Adrenal gland (tissue), 12 donors: ENCODE measurements around the gene NXF1. TPM values are rescaled to one million over a fixed set of nuclear protein-coding genes. Genes with fewer than 3 reads are reported as not detected.

Experiments used
- DNase-seq, 7 donors: peaks; one replicate each; pipeline ENCODE4 v3.0.0-alpha.2; 2019 to 2020
- H3K27ac ChIP-seq, 5 donors: fragments of 200-600 bp; sonication (generic) in 4 of 5; 1 replicate in 3 of 5; 2 replicates in 2 of 5; pipeline versions ENCODE4 v1.5.1 to v1.8.0; 2016 to 2020; ENCODE audit warnings: mild to moderate bottlenecking in 1 of 5
- H3K27me3 ChIP-seq: fragments of 200-600 bp; 2 replicates; pipeline ENCODE4 v1.8.0; 2021
- H3K36me3 ChIP-seq, 2 donors: fragments of 200-600 bp; replicated peaks in 1 of 2; 1 replicate in 1 of 2; 2 replicates in 1 of 2; pipeline versions ENCODE4 v1.5.1 to v1.8.0; 2018 to 2022
- H3K4me1 ChIP-seq, 2 donors: fragments of 200-600 bp; replicated peaks in 1 of 2; 1 replicate in 1 of 2; 2 replicates in 1 of 2; pipeline versions ENCODE4 v1.5.1 to v1.8.0; 2018 to 2021
- H3K4me3 ChIP-seq, 4 donors: fragments of 200-600 bp; sonication (generic) in 3 of 4; one replicate each; pipeline ENCODE4 v1.5.1; 2016 to 2018
- H3K9me3 ChIP-seq, 3 donors: fragments of 200-600 bp; sonication (generic) in 1 of 3; replicated peaks in 1 of 3; 1 replicate in 2 of 3; 2 replicates in 1 of 3; pipeline versions ENCODE4 v1.5.1 to v1.8.0; 2016 to 2021
- POLR2A ChIP-seq, 2 donors: fragments of 450-650 bp; IDR thresholded peaks; one replicate each; pipeline ENCODE4 v1.6.1; 2017; ENCODE audit warnings: antibody characterized with exemption in 2 of 2, mild to moderate bottlenecking in 2 of 2, moderate library complexity in 1 of 2
- WGBS, 4 donors: extraction: QIAGEN DNeasy Blood & Tissue Kit in 2 of 4; methylation state at CpG; one replicate each; pipeline versions ENCODE4 v1.1.5 to v1.1.7; 2013 to 2017; 5-methylcytosine and 5-hydroxymethylcytosine counted together
- intact Hi-C, 2 donors: fragments of 100-400 bp; cut with DNase I; formaldehyde crosslinking; loops; one replicate each; pipeline versions ENCODE4 v1.14.1 to v1.15.0; 2022 to 2023
- polyA plus RNA-seq, 3 donors: library from polyadenylated mRNA; stranded (reverse); fragments of 200-250 nt in 2 of 3; fragments of 350-450 nt in 1 of 3; fragmentation: Illumina TruSeq in 1 of 3; extraction: RNeasy Lipid Tissue Mini Kit (QIAGEN cat#74804) in 1 of 3; gene quantifications; one replicate each; pipeline ENCODE4 v1.2.3, GENCODE V29; 2013 to 2014
- total RNA-seq, 9 donors: library from RNA; depleted of rRNA in 4 of 9; stranded (reverse); fragments of >200 nt in 4 of 9; fragments of 120-200 nt in 1 of 9; fragmentation: NEBNext Ultra II Directional in 1 of 9; extraction: Animal tissue kit (Norgen Biotek cat#: 25700) in 1 of 9; gene quantifications; one replicate each; pipeline versions ENCODE4 v1.1.0 to v1.2.4, GENCODE V29; 2013 to 2023
- TF ChIP-seq, protein P1 (sequence below), 6 experiments: fragments of 450-650 bp in 4 of 6; fragments of 200-600 bp in 2 of 6; sonication (generic) in 1 of 6; IDR thresholded peaks; 1 replicate in 5 of 6; 2 replicates in 1 of 6; pipeline versions ENCODE4 v1.5.1 to v1.8.0; 2016 to 2021; ENCODE audit warnings: antibody characterized with exemption in 6 of 6, mild to moderate bottlenecking in 2 of 6, moderate library complexity in 1 of 6
- donor health status: healthy with polysubstance abuse.
- donor health status: Bipolar disorder and iron deficiency.
- donor health status: DM: yes; HTN: yes; CAD: no.
- donor health status: DM: no; HTN: no; CAD: no.
- donor health status: DM: no; HTN: no; CAD: no.
- donor health status: DM: yes; HTN: yes; CAD: no.

Gene NXF1
- total and polyA plus RNA-seq, 12 donors = 32.8 to 274 (median 79.4) TPM

DNA sequence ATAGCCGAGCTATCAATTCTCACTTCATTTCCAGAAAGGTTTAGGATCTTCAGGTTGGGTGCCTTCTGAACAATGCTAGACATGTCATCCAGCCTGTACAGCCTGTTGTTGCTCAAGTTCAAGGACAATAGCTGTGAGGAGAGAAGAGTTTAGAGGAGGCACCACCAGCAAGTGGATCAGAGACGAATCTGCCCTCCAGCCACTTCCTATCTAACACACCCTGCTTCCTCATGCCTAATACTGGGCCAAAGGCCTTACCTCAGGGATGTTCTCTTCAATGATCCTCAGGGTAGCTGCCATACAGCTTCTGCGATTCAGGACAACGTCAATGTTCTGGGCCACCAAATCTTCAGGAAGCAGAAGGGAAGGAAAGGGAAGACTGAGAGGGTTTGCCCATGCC, 4.2 kb downstream of the NXF1 start:
- TF ChIP-seq POLR2A (IDR thresholded peaks at IDR 0.05) = no peak
- TF ChIP-seq, protein P1, sequence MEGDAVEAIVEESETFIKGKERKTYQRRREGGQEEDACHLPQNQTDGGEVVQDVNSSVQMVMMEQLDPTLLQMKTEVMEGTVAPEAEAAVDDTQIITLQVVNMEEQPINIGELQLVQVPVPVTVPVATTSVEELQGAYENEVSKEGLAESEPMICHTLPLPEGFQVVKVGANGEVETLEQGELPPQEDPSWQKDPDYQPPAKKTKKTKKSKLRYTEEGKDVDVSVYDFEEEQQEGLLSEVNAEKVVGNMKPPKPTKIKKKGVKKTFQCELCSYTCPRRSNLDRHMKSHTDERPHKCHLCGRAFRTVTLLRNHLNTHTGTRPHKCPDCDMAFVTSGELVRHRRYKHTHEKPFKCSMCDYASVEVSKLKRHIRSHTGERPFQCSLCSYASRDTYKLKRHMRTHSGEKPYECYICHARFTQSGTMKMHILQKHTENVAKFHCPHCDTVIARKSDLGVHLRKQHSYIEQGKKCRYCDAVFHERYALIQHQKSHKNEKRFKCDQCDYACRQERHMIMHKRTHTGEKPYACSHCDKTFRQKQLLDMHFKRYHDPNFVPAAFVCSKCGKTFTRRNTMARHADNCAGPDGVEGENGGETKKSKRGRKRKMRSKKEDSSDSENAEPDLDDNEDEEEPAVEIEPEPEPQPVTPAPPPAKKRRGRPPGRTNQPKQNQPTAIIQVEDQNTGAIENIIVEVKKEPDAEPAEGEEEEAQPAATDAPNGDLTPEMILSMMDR (IDR thresholded peaks at IDR 0.05) = no peak
- Histone ChIP-seq H3K36me3 (peaks cover 0 to 75% of the 10 kb centered on the region in 2 donors), H3K27ac (no peak overlapping the region), H3K4me3 (no peak overlapping the region), H3K9me3 (no peaks in the 10 kb centered on the region), H3K4me1 (peaks cover 11 to 22% of the 10 kb centered on the region in 2 donors), H3K27me3 (no peaks in the 10 kb centered on the region)
- intact Hi-C loops = no loop called here
- no peak for DNase-seq
- 69 to 78% (median 76%) methylated on average over 4 of the region's 4 CpGs for WGBS, 4 donors

DNA sequence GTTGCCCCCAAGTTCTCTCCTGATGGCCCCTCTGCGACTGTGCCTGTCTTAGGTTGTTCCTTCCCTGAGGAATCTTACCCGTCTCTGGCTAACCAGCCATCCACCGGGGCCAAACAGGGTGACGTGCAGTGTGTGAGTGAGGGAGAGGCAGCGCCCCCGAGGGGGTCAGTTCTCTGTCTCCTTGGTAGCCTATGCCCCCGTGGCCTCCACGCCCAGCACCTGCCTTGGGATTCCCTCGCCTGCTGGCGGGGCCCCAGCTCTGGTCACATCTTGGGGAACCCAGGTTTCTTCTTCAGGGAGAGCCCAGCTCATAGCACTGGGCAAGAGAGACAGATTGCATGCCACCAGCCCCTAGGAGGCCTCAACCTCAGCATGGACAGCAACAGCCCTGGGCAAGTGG, 5.8 kb downstream of the NXF1 start:
- Histone ChIP-seq H3K27ac (no peak overlapping the region), H3K4me1 (peaks cover 7 to 18% of the 10 kb centered on the region in 2 donors), H3K36me3 (peaks cover 0 to 90% of the 10 kb centered on the region in 2 donors), H3K27me3 (no peaks in the 10 kb centered on the region), H3K9me3 (no peaks in the 10 kb centered on the region), H3K4me3 (no peak overlapping the region)
- WGBS, 4 donors = 79 to 90% (median 89%) methylated on average over 5 to 10 of the region's 10 CpGs
- intact Hi-C loops = loop anchor here in 1 of 2 donors (10.0 kb wide), 1 partner anchor 65 kb away; no protein-coding TSS in a partner anchor
- TF ChIP-seq POLR2A (IDR thresholded peaks at IDR 0.05) = no peak
- TF ChIP-seq, protein P1 (IDR thresholded peaks at IDR 0.05) = no peak
- DNase-seq = no peak

DNA sequence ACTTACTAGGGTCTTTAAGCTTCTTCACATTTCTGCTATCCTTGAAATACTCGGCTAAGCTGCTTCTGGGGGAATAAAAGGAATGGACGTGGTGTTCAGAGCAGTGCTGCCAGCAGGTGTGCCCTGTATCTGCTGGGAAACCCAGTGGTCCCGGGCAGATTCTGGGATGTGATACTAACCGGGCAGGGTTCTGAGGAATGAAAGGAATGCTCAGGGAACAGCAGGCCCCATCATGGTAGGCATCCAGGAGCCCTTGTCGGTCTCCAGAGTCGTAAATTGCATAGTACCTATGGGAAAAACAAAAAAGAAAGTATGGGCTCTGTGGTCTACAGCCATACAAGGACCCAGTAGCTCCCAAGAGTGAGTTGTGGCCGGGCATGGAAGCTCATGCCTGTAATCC, 9.0 kb downstream of the NXF1 start:
- TF ChIP-seq, protein P1 (IDR thresholded peaks at IDR 0.05) = no peak
- TF ChIP-seq POLR2A (IDR thresholded peaks at IDR 0.05) = no peak
- Histone ChIP-seq H3K36me3 (peaks cover 0 to 89% of the 10 kb centered on the region in 2 donors), H3K9me3 (no peaks in the 10 kb centered on the region), H3K27me3 (no peaks in the 10 kb centered on the region), H3K4me3 (no peak overlapping the region), H3K27ac (no peak overlapping the region), H3K4me1 (peaks cover 9 to 11% of the 10 kb centered on the region in 2 donors)
- WGBS, 4 donors = 75 to 83% (median 81%) methylated on average over 7 of the region's 7 CpGs
- no peak for DNase-seq
- intact Hi-C loops = loop anchor here in 1 of 2 donors (10.0 kb wide), 1 partner anchor 69 kb away; no protein-coding TSS in a partner anchor

DNA sequence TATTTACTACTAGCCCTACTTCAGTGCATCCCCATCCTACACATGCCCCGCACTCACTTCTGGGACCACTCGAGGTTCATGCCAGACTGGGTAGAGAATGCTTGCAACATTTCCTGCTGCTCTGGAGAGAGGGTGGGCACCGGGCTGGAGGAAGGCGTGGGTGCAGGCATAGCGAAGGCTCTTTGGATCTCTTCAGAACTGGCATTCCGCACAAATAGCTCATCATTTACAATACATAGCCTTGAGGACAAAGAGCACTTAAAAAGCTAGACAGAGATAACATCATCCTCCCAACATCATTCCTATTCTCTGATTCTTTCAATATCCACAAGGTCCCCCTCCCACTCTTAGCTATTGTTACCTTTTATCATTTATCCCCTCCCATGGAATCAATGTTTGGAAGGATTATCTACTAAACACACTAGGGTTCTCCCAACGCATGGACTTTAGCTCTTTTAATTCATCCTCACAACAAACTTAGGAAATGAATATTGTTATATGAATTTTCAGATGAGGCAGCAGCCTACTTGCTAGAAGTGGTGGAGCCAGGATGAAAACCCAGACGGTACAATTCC, 11.0 kb downstream of the NXF1 start:
- TF ChIP-seq POLR2A (IDR thresholded peaks at IDR 0.05) = no peak
- TF ChIP-seq, protein P1 (IDR thresholded peaks at IDR 0.05) = no peak
- Histone ChIP-seq H3K36me3 (peaks cover 0 to 82% of the 10 kb centered on the region in 2 donors), H3K4me3 (no peak overlapping the region), H3K27me3 (no peaks in the 10 kb centered on the region), H3K4me1 (peaks cover 21 to 24% of the 10 kb centered on the region in 2 donors), H3K9me3 (no peaks in the 10 kb centered on the region), H3K27ac (no peak overlapping the region)
- intact Hi-C loops = loop anchor here (5.0 to 10.0 kb wide), 2 partner anchors 33 to 71 kb away; no protein-coding TSS in a partner anchor
- no peak for DNase-seq
- WGBS, 4 donors = 81 to 94% (median 90%) methylated on average over 8 of the region's 8 CpGs
